HG02763 (cell line): ENCODE measurements around the gene RXRB.
"Not testable (repeated sequence)": the region's sequence is repeated elsewhere in the genome, so short reads cannot be mapped to it uniquely, and the experiment has no call there.

Experiments
- ATAC-seq: cut with Tn5 transposase; IDR thresholded peaks from one replicate; pipeline ENCODE4 v1.9.1; 2021; ENCODE audit warnings: mild to moderate bottlenecking, moderate library complexity; ENCODE audit not compliant: unreplicated experiment

Gene RXRB

DNA sequence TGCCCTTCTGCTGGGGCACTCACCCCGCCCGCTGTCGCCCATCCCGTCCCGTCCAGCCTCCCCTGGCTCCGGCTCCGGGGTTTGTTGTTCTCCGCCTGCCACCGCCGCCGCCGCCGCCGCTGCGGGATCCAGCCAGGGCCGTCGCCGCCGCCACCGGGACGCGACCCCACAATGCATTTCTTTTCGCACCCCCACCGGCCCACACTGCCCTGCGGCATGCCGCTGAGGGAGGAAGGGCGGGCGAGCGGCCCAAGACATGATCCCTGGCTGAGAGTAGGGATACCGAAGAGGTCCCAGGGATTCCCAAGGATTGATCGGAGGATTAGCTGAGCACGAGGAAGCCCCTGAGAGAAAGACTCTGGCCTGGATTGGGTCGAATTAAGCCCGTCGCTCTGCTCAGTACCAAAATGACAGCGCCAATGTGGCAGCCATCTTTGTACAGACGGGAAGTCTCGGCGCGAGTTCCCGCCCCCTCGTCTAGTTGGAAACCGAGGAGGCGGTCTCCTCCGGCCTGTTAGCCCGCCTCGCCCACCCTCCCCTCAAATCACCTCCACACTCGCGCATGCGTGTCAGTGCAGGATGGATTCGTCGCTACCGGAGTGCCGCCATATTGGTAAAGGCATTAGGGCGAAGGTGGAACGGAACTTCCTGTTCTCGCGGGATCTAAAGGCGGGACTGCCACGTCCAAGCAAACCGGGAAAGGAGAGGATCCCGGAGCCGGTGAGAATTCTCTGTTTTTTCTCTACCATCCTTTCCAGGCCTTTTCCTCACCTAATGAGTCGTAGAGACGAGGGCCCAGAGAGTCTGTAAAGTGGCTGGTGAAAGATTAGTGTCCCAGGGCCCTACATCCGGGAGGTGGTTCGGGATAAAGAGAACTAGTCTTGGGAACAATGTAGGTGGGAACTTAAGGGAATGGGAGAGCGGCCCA, at the start of gene RXRB, which contains the start of gene SLC39A7:
Gene RXRB (minus strand): TSS at position 447 of the 928 bp plus-strand sequence. CDS start 189 bp downstream, at position 258.
Gene SLC39A7 (plus strand): TSS at position 649 of the 928 bp plus-strand sequence. CDS start 379 bp downstream, outside the sequence.
- ATAC-seq, result peak; percentile 55

- ATAC-seq, result no peak
Observed at GRCh38 chr6:33249732-33250630, 49.5 kb upstream of the RXRB start.

DNA sequence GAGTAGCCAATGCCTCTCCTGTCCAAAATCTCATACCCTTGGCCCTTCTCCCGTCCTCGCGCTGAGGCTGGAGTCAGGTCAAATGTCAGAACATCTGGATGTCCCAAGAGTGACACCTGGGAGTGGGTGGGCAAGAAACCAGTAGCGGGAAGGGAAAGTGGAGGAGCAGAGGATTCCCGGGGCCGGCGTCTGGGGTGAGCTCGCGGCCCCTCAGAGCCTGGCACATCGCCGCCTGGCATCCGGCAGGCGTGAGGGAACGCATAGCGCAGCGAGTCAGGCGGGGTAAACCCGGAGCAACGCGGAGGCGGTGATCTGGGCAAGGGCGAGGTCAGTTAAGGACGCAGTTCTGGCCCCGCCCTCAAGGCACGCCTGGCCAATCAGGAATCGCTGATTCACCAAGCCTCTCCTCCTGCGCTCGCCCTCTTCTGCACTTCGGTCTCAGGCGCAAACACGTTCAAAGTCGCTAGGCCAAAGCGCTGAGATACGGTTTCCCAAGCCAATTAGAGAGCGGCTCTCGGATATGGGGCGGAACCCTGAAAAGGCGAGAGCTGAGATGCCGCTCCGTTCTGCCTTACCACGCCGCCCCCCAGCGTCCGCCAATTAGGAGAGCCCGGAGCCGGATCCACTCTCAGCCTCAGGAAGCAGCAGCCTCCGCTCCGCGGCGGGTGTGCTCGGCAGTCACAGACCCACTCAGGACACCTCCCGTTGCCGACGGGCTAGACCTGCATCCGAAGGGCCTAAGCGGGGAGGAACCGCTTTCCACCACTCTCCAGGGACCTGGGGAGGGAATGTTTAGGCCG, 48.7 kb upstream of the RXRB start:
- ATAC-seq, result peak; percentile 90

- no peak for ATAC-seq
Observed at GRCh38 chr6:33248643-33248931, 48.1 kb upstream of the RXRB start.

DNA sequence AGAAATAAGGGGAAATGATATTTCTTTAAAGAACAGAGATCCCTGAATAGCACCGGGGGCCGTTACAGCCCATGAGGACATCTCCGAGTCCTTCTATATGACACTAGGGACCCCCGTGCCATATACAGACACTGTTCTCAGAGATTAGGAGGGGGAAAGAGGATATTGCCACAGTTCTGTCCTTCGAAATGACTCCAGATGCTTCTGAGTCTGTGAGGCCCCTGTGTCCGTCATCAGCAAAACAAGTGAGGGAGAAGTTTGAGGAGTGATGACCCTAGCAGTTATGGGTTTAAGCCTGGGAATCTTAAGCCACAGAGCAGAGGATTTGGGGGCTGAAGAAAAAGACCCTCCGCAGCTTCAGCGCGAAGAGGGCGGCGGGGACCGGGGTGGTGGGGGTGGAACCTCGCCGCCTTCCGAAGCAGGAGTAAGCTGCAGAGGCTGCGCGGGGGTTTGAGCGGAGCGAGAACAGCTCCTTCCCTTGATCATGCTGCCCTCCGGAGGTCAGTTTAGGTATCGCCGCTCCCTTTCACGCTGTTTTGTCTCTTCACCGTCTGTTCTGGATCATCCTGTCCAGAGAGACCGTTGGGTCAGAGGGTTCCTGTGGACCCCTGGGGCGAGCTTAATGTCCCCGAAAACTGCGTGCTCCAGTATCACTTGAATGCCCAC, 47.6 kb upstream of the RXRB start:
- peak; percentile 40 for ATAC-seq

DNA sequence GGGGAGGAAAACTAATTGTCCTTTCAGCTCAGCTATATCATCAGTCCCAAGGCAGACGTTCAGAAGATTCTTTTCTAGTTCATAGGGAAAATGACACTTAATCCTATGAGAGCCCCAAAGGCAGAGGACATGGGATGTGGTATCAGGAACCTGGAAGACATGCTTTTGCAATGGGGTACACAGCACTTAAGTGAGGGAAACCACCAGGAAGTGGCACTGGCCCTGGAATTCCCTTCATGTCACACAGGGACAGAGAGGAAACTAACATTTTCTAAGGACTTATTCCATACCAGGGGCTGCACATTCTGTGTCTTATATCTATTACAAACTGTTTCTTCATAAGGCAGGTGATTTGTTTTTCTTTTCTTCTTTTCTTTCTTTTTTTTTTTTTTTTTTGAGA, 43.0 kb upstream of the RXRB start:
- no peak for ATAC-seq

- no peak for ATAC-seq
Observed at GRCh38 chr6:33241968-33242367, 41.5 kb upstream of the RXRB start.

- no peak for ATAC-seq
Observed at GRCh38 chr6:33237741-33238140, 37.3 kb upstream of the RXRB start.

DNA sequence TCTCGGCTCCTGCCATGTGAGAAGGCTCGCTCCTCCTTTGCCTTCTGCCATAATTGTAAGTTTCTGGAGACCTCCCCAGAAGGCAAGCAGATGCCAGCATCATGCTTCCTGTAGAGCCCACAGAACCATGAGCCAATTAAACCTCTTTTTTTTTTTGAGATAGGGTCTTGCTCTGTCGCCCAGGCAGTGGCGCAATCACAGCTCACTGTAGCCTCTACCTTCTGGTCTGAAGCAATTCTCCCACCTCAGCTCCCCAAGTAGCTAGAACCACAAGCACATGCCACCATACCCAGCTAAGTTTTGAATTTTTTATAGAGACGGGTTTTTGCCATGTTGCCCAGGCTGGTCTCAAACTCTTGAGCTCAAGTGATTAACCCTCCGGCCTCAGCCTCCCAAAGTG, 36.4 kb upstream of the RXRB start:
- ATAC-seq, result no peak

- ATAC-seq, result no peak
Observed at GRCh38 chr6:33236328-33236727, 35.9 kb upstream of the RXRB start.

DNA sequence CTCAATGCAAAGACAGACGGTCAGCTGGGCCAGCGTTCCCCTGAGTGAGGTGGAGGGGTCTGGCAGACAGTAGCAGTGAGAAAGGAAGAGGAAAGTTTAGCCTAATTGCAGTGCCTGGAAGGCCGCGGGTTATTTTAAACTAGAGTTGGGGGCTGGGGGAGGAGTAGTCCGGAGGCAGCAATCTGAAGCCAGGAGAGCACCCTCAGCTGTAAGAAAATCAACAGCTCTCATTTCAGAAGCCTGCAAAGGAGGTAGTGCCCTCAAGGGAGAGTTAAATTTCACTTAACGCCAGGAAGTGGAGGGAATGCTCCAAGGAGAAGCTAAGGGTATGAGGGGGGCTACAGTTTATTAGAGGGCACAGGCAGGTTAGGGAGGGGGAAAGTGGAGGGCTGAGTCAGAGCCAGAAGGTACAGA, 34.8 kb upstream of the RXRB start:
- ATAC-seq, result no peak

GRCh38 chr6:33226503-33227120, 26.1 kb upstream of the RXRB start:
- not testable (repeated sequence) for ATAC-seq

DNA sequence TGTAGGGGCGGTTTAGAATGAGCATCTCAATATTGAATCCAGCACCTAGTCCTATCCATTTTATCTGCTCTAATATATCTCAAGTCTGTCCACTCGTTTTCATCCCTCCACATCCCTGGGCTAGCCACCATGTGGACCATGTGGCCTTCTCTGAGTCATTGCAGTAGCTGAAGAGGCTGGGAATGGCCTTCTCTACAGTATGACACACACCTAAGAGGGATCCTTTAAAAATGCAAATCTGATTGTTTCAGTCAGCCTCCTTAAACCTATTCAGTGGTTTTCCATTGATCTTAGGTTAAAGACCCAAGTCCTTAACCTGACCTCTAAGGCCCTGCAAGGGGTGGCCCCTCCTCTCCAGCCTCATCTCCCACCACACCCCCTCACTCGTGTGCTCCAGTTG, 17.2 kb upstream of the RXRB start:
- ATAC-seq, result no peak

GRCh38 chr6:33217246-33217645, 16.8 kb upstream of the RXRB start:
- no peak for ATAC-seq

GRCh38 chr6:33216117-33216649, 15.7 kb upstream of the RXRB start:
- ATAC-seq, result no peak

- ATAC-seq, result no peak
Observed at GRCh38 chr6:33215271-33216116, 15.0 kb upstream of the RXRB start.

GRCh38 chr6:33213989-33214335, 13.5 kb upstream of the RXRB start:
- ATAC-seq, result no peak

DNA sequence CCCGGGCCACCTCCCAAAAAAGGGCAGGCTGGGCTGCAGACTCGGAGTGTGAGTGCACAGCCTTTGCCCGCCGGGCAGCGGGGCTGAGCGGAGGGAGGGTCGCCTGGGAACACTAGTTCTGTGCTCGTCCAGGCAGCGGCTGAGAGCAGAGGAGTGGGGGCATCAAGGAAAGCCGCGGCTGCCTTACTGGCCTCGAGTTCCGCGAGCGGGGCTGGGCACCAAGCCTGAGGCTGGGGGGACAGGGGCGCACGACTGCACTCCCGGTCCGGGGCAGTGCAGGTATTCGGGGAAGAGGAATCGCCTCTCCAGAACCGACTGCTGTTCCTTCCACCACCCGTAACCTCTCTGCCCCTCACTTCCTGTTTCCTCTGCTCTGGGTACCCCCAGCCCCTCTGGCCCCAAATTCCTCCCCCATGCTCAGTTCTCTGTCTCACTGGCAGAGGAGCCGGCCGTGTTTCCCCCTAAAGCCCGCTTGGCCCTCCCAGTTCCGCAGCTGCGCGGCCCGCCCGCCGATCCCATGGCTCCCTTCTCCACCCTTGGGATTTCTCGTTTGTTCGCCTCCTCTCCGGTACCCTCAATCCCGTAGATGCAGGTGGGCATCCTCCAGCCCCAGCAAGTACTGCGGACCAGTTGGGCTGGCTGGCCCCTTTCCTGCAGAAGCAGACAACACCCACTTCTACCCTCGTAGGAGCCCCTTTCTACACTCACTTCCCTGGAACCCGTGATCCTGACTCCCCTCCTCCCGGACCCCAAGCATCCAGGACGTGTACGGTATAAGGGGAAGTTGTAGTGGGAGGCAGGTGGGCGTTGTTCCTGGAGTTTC, 12.9 kb upstream of the RXRB start:
- ATAC-seq, result no peak
